ENCODE measurements around the gene ARHGAP26.
"Not testable (repeated sequence)": the region's sequence is repeated elsewhere in the genome, so short reads cannot be mapped to it uniquely, and the experiment has no call there.

ARHGAP26 gene

GRCh38 chr5:143093452-143094086 is 323.4 kb downstream of the ARHGAP26 start:
- no peak for TF ChIP-seq CTCF (IDR thresholded peaks at IDR 0.05; ENCODE audit: control insufficient read depth, extremely low read depth, insufficient read depth)
- DNase-seq (ENCODE audit: low read depth) = no peak
- no peak overlapping the region for H3K4me3 ChIP-seq (ENCODE audit: low read depth, low read length)

GRCh38 chr5:143094087-143094521 is 323.9 kb downstream of the ARHGAP26 start:
- no peak for DNase-seq (ENCODE audit: low read depth)

GRCh38 chr5:143094608-143095007 is 324.4 kb downstream of the ARHGAP26 start:
- H3K4me3 ChIP-seq (ENCODE audit: low read depth, low read length); DNase-seq (ENCODE audit: low read depth): not testable (repeated sequence)

More at GRCh38 chr5:143094087-143094521, 323.9 kb downstream of the ARHGAP26 start:
- TF ChIP-seq CTCF (IDR thresholded peaks at IDR 0.05; ENCODE audit: control insufficient read depth, extremely low read depth, insufficient read depth) = no peak
- H3K4me3 ChIP-seq (ENCODE audit: low read depth, low read length) = no peak overlapping the region

- H3K4me3 ChIP-seq (ENCODE audit: low read depth, low read length) = no peak overlapping the region
- DNase-seq (ENCODE audit: low read depth) = no peak
- TF ChIP-seq CTCF (IDR thresholded peaks at IDR 0.05; ENCODE audit: control insufficient read depth, extremely low read depth, insufficient read depth) = no peak
These were observed 330.9 kb downstream of the ARHGAP26 start for GRCh38 chr5:143101121-143101520.

- TF ChIP-seq CTCF (IDR thresholded peaks at IDR 0.05; ENCODE audit: control insufficient read depth, extremely low read depth, insufficient read depth) = no peak
- no peak for DNase-seq (ENCODE audit: low read depth)
These were observed 331.7 kb downstream of the ARHGAP26 start for GRCh38 chr5:143101725-143102386.

DNA sequence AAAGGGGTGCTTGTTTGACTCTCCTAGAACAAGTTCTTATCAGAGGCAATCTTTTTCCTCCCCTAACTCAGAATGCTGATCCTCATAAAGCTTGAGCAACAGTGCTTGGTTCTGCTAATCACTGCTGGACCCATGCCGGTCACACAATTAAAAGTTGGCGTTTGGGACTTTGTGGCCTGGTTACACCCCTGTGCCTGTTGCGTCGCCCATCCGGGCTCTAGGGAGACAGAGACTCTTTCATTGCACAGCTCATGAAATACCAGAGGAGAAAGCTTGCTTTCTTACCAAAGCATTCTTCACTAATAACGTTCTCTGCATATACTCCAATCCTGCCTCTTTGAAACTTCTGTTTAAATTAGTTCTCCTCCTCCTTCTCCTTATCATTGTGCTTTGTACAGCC is 332.2 kb downstream of the ARHGAP26 start:
- DNase-seq (ENCODE audit: low read depth) = no peak
- H3K4me3 ChIP-seq (ENCODE audit: low read depth, low read length) = no peak overlapping the region
- TF ChIP-seq CTCF (IDR thresholded peaks at IDR 0.05; ENCODE audit: control insufficient read depth, extremely low read depth, insufficient read depth) = no peak

More at GRCh38 chr5:143101725-143102386, 331.7 kb downstream of the ARHGAP26 start:
- no peak overlapping the region for H3K4me3 ChIP-seq (ENCODE audit: low read depth, low read length)

GRCh38 chr5:143105216-143105905 is 335.2 kb downstream of the ARHGAP26 start:
- H3K4me3 ChIP-seq (ENCODE audit: low read depth, low read length) = no peak overlapping the region
- no peak for TF ChIP-seq CTCF (IDR thresholded peaks at IDR 0.05; ENCODE audit: control insufficient read depth, extremely low read depth, insufficient read depth)
- DNase-seq (ENCODE audit: low read depth) = no peak

Measured in LNCaP clone FGC (cell line).